ENCODE measurements around the gene FAM76A.

The FAM76A gene

GRCh38 chr1:27745466-27745865 is 19.7 kb downstream of the FAM76A start:
- Histone ChIP-seq H3K4me1 (ENCODE audit: control extremely low read depth in 1 of 4, control insufficient read depth in 4 of 4, insufficient read depth in 4 of 4, low read length in 3 of 4) (no peaks in the 10 kb centered on the region), H3K27me3 (replicated peaks in 2 of 5; ENCODE audit: control insufficient read depth in 4 of 5, insufficient read depth in 5 of 5, low read length in 4 of 5) (no peaks in the 10 kb centered on the region), H3K9me3 (ENCODE audit: control extremely low read depth in 1 of 5, control insufficient read depth in 4 of 5, insufficient read depth in 2 of 5, low read depth in 1 of 5, low read length in 4 of 5) (no peaks in the 10 kb centered on the region), H3K4me3 (ENCODE audit: control insufficient read depth in 1 of 7, extremely low read depth in 1 of 7, insufficient read depth in 4 of 7, low read depth in 2 of 7, low read length in 6 of 7) (no peak overlapping the region), H3K36me3 (ENCODE audit: control insufficient read depth in 4 of 4, insufficient read depth in 4 of 4, low read length in 3 of 4) (peaks cover 8 to 34% (median 19%) of the 10 kb centered on the region in 4 experiments), H3K27ac (ENCODE audit: insufficient read depth in 1 of 2, low read depth in 1 of 2, low read length in 2 of 2, poor library complexity in 1 of 2, severe bottlenecking in 2 of 2) (no peak overlapping the region)
- WGBS (ENCODE audit: insufficient coverage) = 94% methylated on average over 4 of the region's 4 CpGs
- ChIA-PET CTCF (interaction anchor here (0.8 to 1.0 kb wide), 2 partner anchors 9 to 17 kb away, joined by 3 read pairs; no protein-coding TSS in a partner anchor), POLR2A (interaction anchor here (0.6 kb wide), 1 partner anchor 702 kb away, joined by 3 read pairs; no protein-coding TSS in a partner anchor)
- DNase-seq = no peak

- DNase-seq = no peak
- POLR2A ChIA-PET = no interaction called here
- WGBS (ENCODE audit: insufficient coverage) = 90% methylated on average over 3 of the region's 3 CpGs
- CTCF ChIA-PET = interaction anchor here (1.2 kb wide), 2 partner anchors 9 to 15 kb away, joined by 3 read pairs; no protein-coding TSS in a partner anchor
- H3K27me3 ChIP-seq (replicated peaks in 2 of 5; ENCODE audit: control insufficient read depth in 4 of 5, insufficient read depth in 5 of 5, low read length in 4 of 5) = no peaks in the 10 kb centered on the region
- no peak overlapping the region for H3K27ac ChIP-seq (ENCODE audit: insufficient read depth in 1 of 2, low read depth in 1 of 2, low read length in 2 of 2, poor library complexity in 1 of 2, severe bottlenecking in 2 of 2)
- no peak overlapping the region for H3K4me3 ChIP-seq (ENCODE audit: control insufficient read depth in 1 of 7, extremely low read depth in 1 of 7, insufficient read depth in 4 of 7, low read depth in 2 of 7, low read length in 6 of 7)
- H3K36me3 ChIP-seq (ENCODE audit: control insufficient read depth in 4 of 4, insufficient read depth in 4 of 4, low read length in 3 of 4) = peaks cover 4 to 46% (median 21%) of the 10 kb centered on the region in 4 experiments
- no peaks in the 10 kb centered on the region for H3K4me1 ChIP-seq (ENCODE audit: control extremely low read depth in 1 of 4, control insufficient read depth in 4 of 4, insufficient read depth in 4 of 4, low read length in 3 of 4)
- no peaks in the 10 kb centered on the region for H3K9me3 ChIP-seq (ENCODE audit: control extremely low read depth in 1 of 5, control insufficient read depth in 4 of 5, insufficient read depth in 2 of 5, low read depth in 1 of 5, low read length in 4 of 5)
Measured at GRCh38 chr1:27752360-27752759, 26.6 kb downstream of the FAM76A start.

- no peak for DNase-seq
- peaks cover 15 to 48% (median 16%) of the 10 kb centered on the region in 4 experiments for H3K36me3 ChIP-seq (ENCODE audit: control insufficient read depth in 4 of 4, insufficient read depth in 4 of 4, low read length in 3 of 4)
- H3K4me3 ChIP-seq (ENCODE audit: control insufficient read depth in 1 of 7, extremely low read depth in 1 of 7, insufficient read depth in 4 of 7, low read depth in 2 of 7, low read length in 6 of 7) = no peak overlapping the region
- ChIA-PET POLR2A (no interaction called here), CTCF (interaction anchor here (0.9 to 1.4 kb wide), 3 partner anchors 8 to 12 kb away, joined by 3 to 4 read pairs (median 3); no protein-coding TSS in a partner anchor)
- H3K27ac ChIP-seq (ENCODE audit: insufficient read depth in 1 of 2, low read depth in 1 of 2, low read length in 2 of 2, poor library complexity in 1 of 2, severe bottlenecking in 2 of 2) = no peak overlapping the region
- no peaks in the 10 kb centered on the region for H3K9me3 ChIP-seq (ENCODE audit: control extremely low read depth in 1 of 5, control insufficient read depth in 4 of 5, insufficient read depth in 2 of 5, low read depth in 1 of 5, low read length in 4 of 5)
- H3K4me1 ChIP-seq (ENCODE audit: control extremely low read depth in 1 of 4, control insufficient read depth in 4 of 4, insufficient read depth in 4 of 4, low read length in 3 of 4) = no peaks in the 10 kb centered on the region
- H3K27me3 ChIP-seq (replicated peaks in 2 of 5; ENCODE audit: control insufficient read depth in 4 of 5, insufficient read depth in 5 of 5, low read length in 4 of 5) = no peaks in the 10 kb centered on the region
- WGBS (ENCODE audit: insufficient coverage) = 100% methylated on average over 1 of the region's 1 CpG
Measured at GRCh38 chr1:27755286-27755685, 29.5 kb downstream of the FAM76A start.

GRCh38 chr1:27755865-27756264 is 30.1 kb downstream of the FAM76A start:
- peaks cover 15 to 46% (median 16%) of the 10 kb centered on the region in 4 experiments for H3K36me3 ChIP-seq (ENCODE audit: control insufficient read depth in 4 of 4, insufficient read depth in 4 of 4, low read length in 3 of 4)
- H3K4me3 ChIP-seq (ENCODE audit: control insufficient read depth in 1 of 7, extremely low read depth in 1 of 7, insufficient read depth in 4 of 7, low read depth in 2 of 7, low read length in 6 of 7) = no peak overlapping the region
- CTCF ChIA-PET = no interaction called here
- H3K9me3 ChIP-seq (ENCODE audit: control extremely low read depth in 1 of 5, control insufficient read depth in 4 of 5, insufficient read depth in 2 of 5, low read depth in 1 of 5, low read length in 4 of 5) = no peaks in the 10 kb centered on the region
- H3K27ac ChIP-seq (ENCODE audit: insufficient read depth in 1 of 2, low read depth in 1 of 2, low read length in 2 of 2, poor library complexity in 1 of 2, severe bottlenecking in 2 of 2) = no peak overlapping the region
- POLR2A ChIA-PET = no interaction called here
- WGBS (ENCODE audit: insufficient coverage) = 96% methylated on average over 3 of the region's 4 CpGs
- H3K4me1 ChIP-seq (ENCODE audit: control extremely low read depth in 1 of 4, control insufficient read depth in 4 of 4, insufficient read depth in 4 of 4, low read length in 3 of 4) = no peaks in the 10 kb centered on the region
- no peaks in the 10 kb centered on the region for H3K27me3 ChIP-seq (replicated peaks in 2 of 5; ENCODE audit: control insufficient read depth in 4 of 5, insufficient read depth in 5 of 5, low read length in 4 of 5)
- no peak for DNase-seq

- DNase-seq = no peak
- no peaks in the 10 kb centered on the region for H3K9me3 ChIP-seq (ENCODE audit: control extremely low read depth in 1 of 5, control insufficient read depth in 4 of 5, insufficient read depth in 2 of 5, low read depth in 1 of 5, low read length in 4 of 5)
- WGBS (ENCODE audit: insufficient coverage) = no CpG with 5 or more reads among the region's 2 CpGs
- POLR2A ChIA-PET = no interaction called here
- no peak overlapping the region for H3K27ac ChIP-seq (ENCODE audit: insufficient read depth in 1 of 2, low read depth in 1 of 2, low read length in 2 of 2, poor library complexity in 1 of 2, severe bottlenecking in 2 of 2)
- no peak overlapping the region for H3K4me3 ChIP-seq (ENCODE audit: control insufficient read depth in 1 of 7, extremely low read depth in 1 of 7, insufficient read depth in 4 of 7, low read depth in 2 of 7, low read length in 6 of 7)
- peaks cover 0 to 2% (median 0%) of the 10 kb centered on the region in 4 experiments for H3K4me1 ChIP-seq (ENCODE audit: control extremely low read depth in 1 of 4, control insufficient read depth in 4 of 4, insufficient read depth in 4 of 4, low read length in 3 of 4)
- peaks cover 15 to 41% (median 15%) of the 10 kb centered on the region in 4 experiments for H3K36me3 ChIP-seq (ENCODE audit: control insufficient read depth in 4 of 4, insufficient read depth in 4 of 4, low read length in 3 of 4)
- CTCF ChIA-PET = no interaction called here
- no peaks in the 10 kb centered on the region for H3K27me3 ChIP-seq (replicated peaks in 2 of 5; ENCODE audit: control insufficient read depth in 4 of 5, insufficient read depth in 5 of 5, low read length in 4 of 5)
Measured at GRCh38 chr1:27759236-27759635, 33.5 kb downstream of the FAM76A start.

- no CpG with 5 or more reads among the region's 3 CpGs for WGBS (ENCODE audit: insufficient coverage)
- Histone ChIP-seq H3K9me3 (ENCODE audit: control extremely low read depth in 1 of 5, control insufficient read depth in 4 of 5, insufficient read depth in 2 of 5, low read depth in 1 of 5, low read length in 4 of 5) (no peaks in the 10 kb centered on the region), H3K4me3 (ENCODE audit: control insufficient read depth in 1 of 7, extremely low read depth in 1 of 7, insufficient read depth in 4 of 7, low read depth in 2 of 7, low read length in 6 of 7) (no peak overlapping the region), H3K4me1 (ENCODE audit: control extremely low read depth in 1 of 4, control insufficient read depth in 4 of 4, insufficient read depth in 4 of 4, low read length in 3 of 4) (peaks cover 0 to 2% (median 0%) of the 10 kb centered on the region in 4 experiments), H3K36me3 (ENCODE audit: control insufficient read depth in 4 of 4, insufficient read depth in 4 of 4, low read length in 3 of 4) (peaks cover 11 to 29% (median 15%) of the 10 kb centered on the region in 4 experiments), H3K27ac (ENCODE audit: insufficient read depth in 1 of 2, low read depth in 1 of 2, low read length in 2 of 2, poor library complexity in 1 of 2, severe bottlenecking in 2 of 2) (no peak overlapping the region), H3K27me3 (replicated peaks in 2 of 5; ENCODE audit: control insufficient read depth in 4 of 5, insufficient read depth in 5 of 5, low read length in 4 of 5) (no peaks in the 10 kb centered on the region)
- ChIA-PET POLR2A (interaction anchor here (0.6 kb wide), 1 partner anchor 12 kb away, joined by 3 read pairs; no protein-coding TSS in a partner anchor), CTCF (interaction anchor here (0.6 kb wide), 1 partner anchor 10 kb away, joined by 3 read pairs; no protein-coding TSS in a partner anchor)
- DNase-seq = no peak
Measured at GRCh38 chr1:27760426-27760825, 34.7 kb downstream of the FAM76A start.

- no peaks in the 10 kb centered on the region for H3K27me3 ChIP-seq (replicated peaks in 2 of 5; ENCODE audit: control insufficient read depth in 4 of 5, insufficient read depth in 5 of 5, low read length in 4 of 5)
- no peak for DNase-seq
- H3K36me3 ChIP-seq (ENCODE audit: control insufficient read depth in 4 of 4, insufficient read depth in 4 of 4, low read length in 3 of 4) = peaks cover 2 to 18% (median 12%) of the 10 kb centered on the region in 4 experiments
- ChIA-PET CTCF (interaction anchor here (1.2 kb wide), 1 partner anchor 16 kb away, joined by 3 read pairs; no protein-coding TSS in a partner anchor), POLR2A (no interaction called here)
- H3K27ac ChIP-seq (ENCODE audit: insufficient read depth in 1 of 2, low read depth in 1 of 2, low read length in 2 of 2, poor library complexity in 1 of 2, severe bottlenecking in 2 of 2) = no peak overlapping the region
- no CpG with 5 or more reads among the region's 1 CpG for WGBS (ENCODE audit: insufficient coverage)
- no peaks in the 10 kb centered on the region for H3K9me3 ChIP-seq (ENCODE audit: control extremely low read depth in 1 of 5, control insufficient read depth in 4 of 5, insufficient read depth in 2 of 5, low read depth in 1 of 5, low read length in 4 of 5)
- H3K4me1 ChIP-seq (ENCODE audit: control extremely low read depth in 1 of 4, control insufficient read depth in 4 of 4, insufficient read depth in 4 of 4, low read length in 3 of 4) = peaks cover 0 to 2% (median 0%) of the 10 kb centered on the region in 4 experiments
- no peak overlapping the region for H3K4me3 ChIP-seq (ENCODE audit: control insufficient read depth in 1 of 7, extremely low read depth in 1 of 7, insufficient read depth in 4 of 7, low read depth in 2 of 7, low read length in 6 of 7)
Measured at GRCh38 chr1:27762033-27762432, 36.3 kb downstream of the FAM76A start.

All from common myeloid progenitor, CD34-positive (primary cell).